ENCODE data around the gene CTXND1.

Gene CTXND1

DNA sequence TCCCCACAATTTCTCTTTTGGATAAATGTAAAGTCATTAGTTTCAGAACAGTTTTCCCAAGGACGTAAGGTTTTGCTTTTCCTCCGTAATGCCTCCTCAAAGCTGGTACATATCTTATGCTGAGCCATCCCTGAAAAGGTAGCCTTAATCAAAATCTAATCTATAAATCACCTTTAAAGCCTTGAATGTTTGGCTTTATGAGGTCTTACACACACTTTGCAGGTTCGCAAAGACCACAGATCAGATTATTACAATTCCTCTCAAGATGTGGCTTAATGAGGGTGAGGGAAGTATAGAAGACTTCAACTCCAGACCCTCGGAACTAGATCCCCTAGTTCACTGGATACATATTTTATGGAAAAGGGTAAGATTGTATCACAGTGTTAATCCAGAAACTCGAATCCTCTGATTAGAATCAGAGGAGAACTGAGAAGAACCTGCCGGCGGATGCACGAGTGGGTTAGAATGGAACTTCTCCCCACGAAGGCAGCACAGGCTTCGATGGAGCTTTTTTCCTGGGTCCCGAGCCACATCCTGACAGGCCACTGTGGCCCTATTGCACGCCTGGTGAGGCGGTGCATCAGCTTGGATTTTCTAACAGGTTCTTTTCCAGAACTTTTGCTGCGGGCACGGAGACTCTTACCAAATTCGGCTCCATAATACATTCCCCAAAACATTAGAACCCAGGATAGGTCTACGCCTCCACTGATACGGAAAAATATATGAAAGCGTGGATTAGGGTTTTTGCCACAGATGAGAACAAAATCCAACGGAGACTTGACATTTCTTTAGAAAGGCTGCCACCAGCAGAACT is 1.2 kb downstream of the CTXND1 start:
- H3K4me2 ChIP-seq (ENCODE audit: low read length) = no peak overlapping the region
- H2AFZ ChIP-seq = no peak overlapping the region
- no peaks in the 10 kb centered on the region for H3K36me3 ChIP-seq (ENCODE audit: control insufficient read depth, insufficient read depth, low read length)
- no peaks in the 10 kb centered on the region for H3K27me3 ChIP-seq (ENCODE audit: control insufficient read depth, insufficient read depth, low read length)
- no peak for TF ChIP-seq CTCF (IDR thresholded peaks at IDR 0.05)
- no peak overlapping the region for H3K9ac ChIP-seq
- H3K4me3 ChIP-seq (ENCODE audit: low read depth, low read length) = no peak overlapping the region
- no peaks in the 10 kb centered on the region for H3K4me1 ChIP-seq
- no peaks in the 10 kb centered on the region for H3K79me2 ChIP-seq
- no peaks in the 10 kb centered on the region for H3K9me3 ChIP-seq (ENCODE audit: control insufficient read depth, low read length)
- H3K27ac ChIP-seq = no peak overlapping the region

DNA sequence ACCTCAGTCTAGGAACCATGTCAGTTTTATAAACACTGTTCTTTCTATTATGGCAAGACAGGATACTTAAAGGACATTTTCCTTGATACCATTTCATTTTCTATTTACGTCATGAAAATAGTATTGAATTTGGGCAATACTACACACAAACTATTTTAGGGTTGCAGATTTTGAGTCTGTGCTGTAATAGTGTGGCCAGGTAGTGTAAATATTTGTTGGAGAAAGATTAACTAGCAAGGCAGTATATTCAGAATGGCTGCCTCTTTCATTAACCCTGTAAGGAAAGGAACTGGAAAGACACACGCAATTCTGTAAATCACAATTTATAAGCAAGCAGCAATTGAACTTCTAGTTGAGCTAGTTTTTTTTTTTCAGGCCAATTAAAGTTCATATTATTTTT is 2.0 kb downstream of the CTXND1 start:
- no peaks in the 10 kb centered on the region for H3K9me3 ChIP-seq (ENCODE audit: control insufficient read depth, low read length)
- H3K27me3 ChIP-seq (ENCODE audit: control insufficient read depth, insufficient read depth, low read length) = no peaks in the 10 kb centered on the region

DNA sequence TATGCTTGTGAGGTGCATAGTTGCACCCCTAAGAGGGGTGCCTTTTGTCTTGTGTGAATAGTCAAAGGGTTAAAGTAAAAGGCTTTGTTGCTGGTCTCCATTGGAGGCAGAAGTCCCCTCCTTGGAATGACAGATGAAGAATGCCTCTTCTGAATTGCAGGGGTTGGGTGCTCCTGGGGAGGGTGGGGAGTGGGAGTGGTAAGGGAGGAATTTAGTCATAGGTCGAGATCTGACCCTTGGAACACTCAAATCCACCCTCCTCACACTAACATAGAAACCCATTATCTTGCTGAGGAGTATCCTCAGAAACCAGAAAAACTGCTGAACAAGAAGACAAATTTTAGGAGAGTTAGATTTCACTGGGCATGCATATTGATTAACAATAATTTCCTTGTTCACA is 4.7 kb downstream of the CTXND1 start:
- no peak overlapping the region for H3K9ac ChIP-seq
- no peaks in the 10 kb centered on the region for H3K79me2 ChIP-seq
- H3K4me1 ChIP-seq = no peaks in the 10 kb centered on the region
- TF ChIP-seq CTCF (IDR thresholded peaks at IDR 0.05) = no peak
- H2AFZ ChIP-seq = no peak overlapping the region
- H3K36me3 ChIP-seq (ENCODE audit: control insufficient read depth, insufficient read depth, low read length) = no peaks in the 10 kb centered on the region
- no peak overlapping the region for H3K27ac ChIP-seq
- H3K4me3 ChIP-seq (ENCODE audit: low read depth, low read length) = no peak overlapping the region
- H3K27me3 ChIP-seq (ENCODE audit: control insufficient read depth, insufficient read depth, low read length) = no peaks in the 10 kb centered on the region
- H3K9me3 ChIP-seq (ENCODE audit: control insufficient read depth, low read length) = no peaks in the 10 kb centered on the region
- H3K4me2 ChIP-seq (ENCODE audit: low read length) = no peak overlapping the region

More for the DNA sequence above, 2.0 kb downstream of the CTXND1 start:
- no peak overlapping the region for H3K4me3 ChIP-seq (ENCODE audit: low read depth, low read length)
- no peaks in the 10 kb centered on the region for H3K79me2 ChIP-seq
- no peak overlapping the region for H3K4me2 ChIP-seq (ENCODE audit: low read length)
- no peak overlapping the region for H2AFZ ChIP-seq
- no peak for TF ChIP-seq CTCF (IDR thresholded peaks at IDR 0.05)
- no peak overlapping the region for H3K9ac ChIP-seq
- H3K4me1 ChIP-seq = no peaks in the 10 kb centered on the region
- H3K27ac ChIP-seq = no peak overlapping the region
- no peaks in the 10 kb centered on the region for H3K36me3 ChIP-seq (ENCODE audit: control insufficient read depth, insufficient read depth, low read length)

GRCh38 chr15:80246425-80246894 is 5.6 kb downstream of the CTXND1 start:
- H3K79me2 ChIP-seq = no peaks in the 10 kb centered on the region
- no peaks in the 10 kb centered on the region for H3K27me3 ChIP-seq (ENCODE audit: control insufficient read depth, insufficient read depth, low read length)
- no peak overlapping the region for H2AFZ ChIP-seq
- H3K4me2 ChIP-seq (ENCODE audit: low read length) = no peak overlapping the region
- H3K4me1 ChIP-seq = no peaks in the 10 kb centered on the region
- no peaks in the 10 kb centered on the region for H3K9me3 ChIP-seq (ENCODE audit: control insufficient read depth, low read length)
- no peak overlapping the region for H3K4me3 ChIP-seq (ENCODE audit: low read depth, low read length)
- no peak overlapping the region for H3K9ac ChIP-seq
- H3K27ac ChIP-seq = no peak overlapping the region
- H3K36me3 ChIP-seq (ENCODE audit: control insufficient read depth, insufficient read depth, low read length) = no peaks in the 10 kb centered on the region
- TF ChIP-seq CTCF (IDR thresholded peaks at IDR 0.05) = no peak

GRCh38 chr15:80242802-80243201 is 9.2 kb downstream of the CTXND1 start:
- Histone ChIP-seq H3K79me2 (no peaks in the 10 kb centered on the region), H3K27me3 (ENCODE audit: control insufficient read depth, insufficient read depth, low read length) (no peaks in the 10 kb centered on the region), H3K4me2 (ENCODE audit: low read length) (no peak overlapping the region), H3K27ac (no peak overlapping the region), H3K9ac (no peak overlapping the region), H3K36me3 (ENCODE audit: control insufficient read depth, insufficient read depth, low read length) (no peaks in the 10 kb centered on the region), H2AFZ (no peak overlapping the region), H3K4me1 (no peaks in the 10 kb centered on the region), H3K9me3 (ENCODE audit: control insufficient read depth, low read length) (no peaks in the 10 kb centered on the region), H3K4me3 (ENCODE audit: low read depth, low read length) (no peak overlapping the region)
- TF ChIP-seq CTCF (IDR thresholded peaks at IDR 0.05) = no peak
